ENCODE measurements around the gene CBR1.

- TF ChIP-seq CTCF (IDR thresholded peaks at IDR 0.05) (no peak), POLR2A (IDR thresholded peaks at IDR 0.05) (no peak)
Observed at GRCh38 chr21:36093512-36093911, 23.7 kb downstream of the CBR1 start.
